Sigmoid colon (tissue), 4 donors: ENCODE results near the gene CAMK4.

ENCODE experiments used
- CTCF ChIP-seq, 4 experiments: fragments of 450-650 bp in 3 of 4; fragments of 200-600 bp in 1 of 4; IDR thresholded peaks; one replicate each; pipeline ENCODE4 v1.5.1; 2016 to 2019; ENCODE audit warnings: antibody characterized with exemption in 4 of 4, mild to moderate bottlenecking in 3 of 4, moderate library complexity in 2 of 4
- EP300 ChIP-seq, 4 donors: sonication (generic); formaldehyde crosslinking; IDR thresholded peaks; one replicate each; pipeline ENCODE4 v1.6.1; 2017; ENCODE audit warnings: antibody characterized with exemption in 4 of 4
- POLR2A ChIP-seq, 2 donors: fragments of 450-650 bp; IDR thresholded peaks; one replicate each; pipeline ENCODE4 v1.6.1; 2016; ENCODE audit warnings: antibody characterized with exemption in 2 of 2, mild to moderate bottlenecking in 2 of 2, moderate library complexity in 2 of 2
- POLR2AphosphoS5 ChIP-seq, 4 donors: sonication (generic); formaldehyde crosslinking; IDR thresholded peaks; one replicate each; pipeline ENCODE4 v1.6.1; 2017; ENCODE audit warnings: antibody characterized with exemption in 4 of 4

- TF ChIP-seq CTCF (IDR thresholded peaks at IDR 0.05) (no peak), EP300 (IDR thresholded peaks at IDR 0.05) (no peak), POLR2AphosphoS5 (IDR thresholded peaks at IDR 0.05) (no peak), POLR2A (IDR thresholded peaks at IDR 0.05) (no peak)
These were observed 237.1 kb downstream of the CAMK4 start for GRCh38 chr5:111461255-111461671.
